Endothelial cell of umbilical vein (primary cell): ENCODE measurements around the gene UROC1. TPM values are rescaled to one million over a fixed set of nuclear protein-coding genes. Genes with fewer than 3 reads are reported as not detected.

Experiments used
- BruUV-seq: library from RNA; stranded (reverse); fragments of 400-500 nt; replicated peaks from 2 replicates; lab custom pipeline; 2021; lab: Mats Ljungman, UMichigan
- CTCF ChIA-PET: fragments of 300-600, 350-600 bp; sonication (Branson Sonifier 250); formaldehyde crosslinking; loops from one replicate; lab custom pipeline; 2021; ENCODE audit warnings: antibody characterized with exemption, inconsistent platforms; lab: Charles Lee
- POLR2A ChIA-PET: fragments of 300-600, 350-600 bp; sonication (Branson Sonifier 250); formaldehyde crosslinking; loops from one replicate; lab custom pipeline; 2021; ENCODE audit warnings: antibody characterized with exemption, inconsistent platforms; lab: Charles Lee
- DNase-seq: peaks from one replicate; pipeline ENCODE4 v3.0.0-alpha.2; 2011; ENCODE audit warnings: low read depth, low spot score
- FAIRE-seq: peaks from 2 replicates; lab custom pipeline; 2011; peaks lifted over from hg19 to GRCh38; lab: Jason Lieb, UNC
- H2AFZ ChIP-seq: 2 replicates; pipeline ENCODE4 v1.6.0; 2012; ENCODE audit warnings: low read depth, low read length, control low read depth, inconsistent platforms
- H3K27ac ChIP-seq: 2 replicates; pipeline ENCODE4 v1.5.1; 2011; ENCODE audit warnings: low read depth, mild to moderate bottlenecking, control low read depth, low read length, moderate library complexity; ENCODE audit not compliant: insufficient read depth
- H3K27me3 ChIP-seq, 2 experiments: 2 replicates each; pipeline versions ENCODE4 v1.6.0 to v1.6.1; 2011; ENCODE audit warnings: low read length in 2 of 2, mixed read lengths in 1 of 2; ENCODE audit not compliant: control insufficient read depth in 2 of 2, insufficient read depth in 2 of 2
- H3K36me3 ChIP-seq, 2 experiments: 2 replicates in 1 of 2; 3 replicates in 1 of 2; pipeline ENCODE4 v1.5.1; 2011; ENCODE audit warnings: low read length in 2 of 2, mild to moderate bottlenecking in 1 of 2, moderate library complexity in 1 of 2; ENCODE audit not compliant: control insufficient read depth in 2 of 2, insufficient read depth in 2 of 2; ENCODE audit errors: extremely low read depth in 1 of 2
- H3K4me1 ChIP-seq: 3 replicates; pipeline ENCODE4 v1.5.1; 2011; ENCODE audit warnings: mild to moderate bottlenecking, low read length; ENCODE audit not compliant: control insufficient read depth, insufficient read depth; ENCODE audit errors: extremely low read depth
- H3K4me2 ChIP-seq: 2 replicates; pipeline ENCODE4 v1.6.1; 2011; ENCODE audit warnings: low read length, control low read depth, mixed read lengths; ENCODE audit not compliant: insufficient read depth
- H3K4me3 ChIP-seq, 3 experiments: fragments of 200-600 bp in 1 of 3; sonication (generic), shearing (Covaris generic) in 1 of 3; replicated peaks in 1 of 3; 2 replicates each; pipeline ENCODE4 v1.5.1; 2011 to 2016; ENCODE audit warnings: control low read depth in 3 of 3, low read length in 3 of 3, mild to moderate bottlenecking in 2 of 3, inconsistent platforms in 1 of 3, low read depth in 1 of 3, moderate library complexity in 1 of 3; ENCODE audit not compliant: insufficient read depth in 1 of 3
- H3K79me2 ChIP-seq: 2 replicates; pipeline ENCODE4 v1.6.0; 2012; ENCODE audit warnings: low read length, inconsistent platforms; ENCODE audit not compliant: control insufficient read depth, insufficient read depth
- H3K9ac ChIP-seq: replicated peaks from 2 replicates; pipeline ENCODE3; 2011; ENCODE audit warnings: low read length, control low read depth; ENCODE audit not compliant: insufficient read depth; ENCODE audit errors: extremely low read depth
- H3K9me1 ChIP-seq: replicated peaks from 3 replicates; pipeline ENCODE4 v1.6.0; 2011; ENCODE audit warnings: mild to moderate bottlenecking, low read length; ENCODE audit not compliant: control insufficient read depth, insufficient read depth; ENCODE audit errors: extremely low read depth
- H3K9me3 ChIP-seq: replicated peaks from 2 replicates; pipeline ENCODE4 v1.5.1; 2012; ENCODE audit warnings: low read length, inconsistent platforms; ENCODE audit not compliant: control insufficient read depth, insufficient read depth
- H4K20me1 ChIP-seq: replicated peaks from 2 replicates; pipeline ENCODE3; 2011; ENCODE audit warnings: mild to moderate bottlenecking, low read length; ENCODE audit not compliant: control insufficient read depth, insufficient read depth; ENCODE audit errors: extremely low read depth
- FOS ChIP-seq: IDR thresholded peaks from 2 replicates; pipeline ENCODE4 v1.6.1; 2011; ENCODE audit warnings: mild to moderate bottlenecking, low read length, moderate library complexity, borderline replicate concordance; ENCODE audit not compliant: insufficient read depth
- GATA2 ChIP-seq: IDR thresholded peaks from 2 replicates; pipeline ENCODE4 v1.7.0; 2011; ENCODE audit warnings: low read depth, mild to moderate bottlenecking, moderate library complexity, mixed read lengths, low read length; ENCODE audit not compliant: insufficient read length, insufficient read depth
- JUN ChIP-seq: IDR thresholded peaks from 2 replicates; pipeline ENCODE4 v1.6.1; 2011; ENCODE audit warnings: borderline replicate concordance, low read depth; ENCODE audit not compliant: insufficient read length, insufficient read depth
- MYC ChIP-seq: IDR thresholded peaks from one replicate; pipeline ENCODE4 v1.6.1; 2011; ENCODE audit warnings: mild to moderate bottlenecking, low read depth, low read length
- POLR2A ChIP-seq: IDR thresholded peaks from 2 replicates; pipeline ENCODE4 v1.6.1; 2012; ENCODE audit warnings: low read depth, mild to moderate bottlenecking, control low read depth, low read length
- POLR2AphosphoS5 ChIP-seq: IDR thresholded peaks from 2 replicates; pipeline ENCODE4 v1.6.1; 2012; ENCODE audit warnings: low read depth, mild to moderate bottlenecking, control low read depth, low read length, moderate library complexity; ENCODE audit not compliant: insufficient read depth
- dilution Hi-C: fragments of 300-500 bp; cut with MboI; formaldehyde crosslinking; loops from one replicate; pipeline ENCODE4 v1.15.0; 2019; ENCODE audit warnings: low sequenced_read_pairs; ENCODE audit not compliant: extremely low pct_ligation_motif_present
- intact Hi-C: fragments of 100-400 bp; cut with micrococcal nuclease; formaldehyde crosslinking; loops from one replicate; pipeline ENCODE4 v1.10.0; 2022
- polyA plus RNA-seq, 4 experiments: library from polyadenylated mRNA; depleted of rRNA in 3 of 4; stranded (reverse) in 3 of 4; unstranded in 1 of 4; fragments of >200 nt; gene quantifications; 2 replicates each; pipeline versions ENCODE4 v1.2.1 to v1.2.3, GENCODE V29; 2011 to 2012; ENCODE audit warnings: missing spikeins in 1 of 4
- total RNA-seq: library from RNA; stranded (reverse); gene quantifications from 2 replicates; pipeline ENCODE4 v1.2.3, GENCODE V29; 2021
- TF ChIP-seq, protein P1 (sequence below): IDR thresholded peaks from 2 replicates; pipeline ENCODE4 v1.6.1; 2011; ENCODE audit not compliant: insufficient read depth, insufficient read length
- TF ChIP-seq, protein P2 (sequence below), 2 donors: IDR thresholded peaks; 1 replicate in 1 of 2; 2 replicates in 1 of 2; pipeline ENCODE4 v1.5.1; 2011; ENCODE audit warnings: low read length in 2 of 2, mild to moderate bottlenecking in 2 of 2, moderate library complexity in 2 of 2, control low read depth in 1 of 2, inconsistent platforms in 1 of 2, low read depth in 1 of 2; ENCODE audit not compliant: insufficient read depth in 1 of 2; ENCODE audit errors: extremely low read depth in 1 of 2

UROC1 gene
- total and polyA plus RNA-seq, 2 donors (not counting 3 experiments of a cell fraction or from before 2014, with no cell fraction given): not detected

DNA sequence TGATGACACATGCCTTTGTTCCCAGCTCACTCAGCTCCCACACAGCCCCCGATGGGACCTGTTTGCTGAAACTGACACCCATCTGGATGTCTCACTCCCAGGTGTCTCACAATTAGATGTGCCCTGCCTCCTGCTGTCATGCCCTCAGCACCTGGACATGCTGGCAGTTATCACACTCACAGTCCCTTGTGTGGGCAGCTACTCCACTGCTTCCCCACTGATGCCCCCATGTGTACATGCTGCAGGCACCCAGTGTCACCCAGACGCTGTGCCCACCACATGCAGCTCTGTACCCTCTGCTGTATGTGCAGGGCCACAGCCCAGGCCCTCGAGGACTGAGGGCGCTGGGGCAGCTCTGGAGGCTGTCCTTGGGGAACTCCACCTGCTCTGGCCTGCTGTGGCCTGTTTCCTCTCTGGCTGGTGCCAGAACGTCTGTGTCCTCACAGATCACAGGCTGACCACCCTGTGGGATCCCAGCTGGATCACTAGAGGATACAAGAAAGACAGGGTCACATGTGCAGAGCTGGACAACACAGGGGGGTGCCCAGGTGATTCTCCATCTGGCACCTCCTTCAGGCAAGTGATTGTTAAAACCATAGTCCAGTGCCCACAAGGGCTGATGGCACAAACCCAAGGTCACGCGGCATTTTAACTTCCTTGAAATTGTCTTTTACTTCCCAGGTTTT lies 27.2 kb upstream of the UROC1 start:
- no peak for TF ChIP-seq MYC
- Histone ChIP-seq H3K9me3 (no peaks in the 10 kb centered on the region), H3K9me1 (no peaks in the 10 kb centered on the region), H3K9ac (no peak overlapping the region), H3K4me1 (peaks cover 3% of the 10 kb centered on the region), H3K36me3 (no peaks in the 10 kb centered on the region), H3K4me3 (no peak overlapping the region), H3K4me2 (no peak overlapping the region), H3K27ac (no peak overlapping the region), H3K79me2 (no peaks in the 10 kb centered on the region), H3K27me3 (peaks cover 0 to 2% of the 10 kb centered on the region in 2 experiments), H4K20me1 (no peaks in the 10 kb centered on the region), H2AFZ (no peak overlapping the region)
- no TSS peak for BruUV-seq
- intact Hi-C loops: no loop called here
- FAIRE-seq (no peak), DNase-seq (no peak)
- ChIA-PET CTCF (interaction anchor here (1.2 to 1.3 kb wide), 2 partner anchors 22 kb away, joined by 3 to 4 read pairs; no protein-coding TSS in a partner anchor), POLR2A (no interaction called here)
- dilution Hi-C loops: no loop called here

DNA sequence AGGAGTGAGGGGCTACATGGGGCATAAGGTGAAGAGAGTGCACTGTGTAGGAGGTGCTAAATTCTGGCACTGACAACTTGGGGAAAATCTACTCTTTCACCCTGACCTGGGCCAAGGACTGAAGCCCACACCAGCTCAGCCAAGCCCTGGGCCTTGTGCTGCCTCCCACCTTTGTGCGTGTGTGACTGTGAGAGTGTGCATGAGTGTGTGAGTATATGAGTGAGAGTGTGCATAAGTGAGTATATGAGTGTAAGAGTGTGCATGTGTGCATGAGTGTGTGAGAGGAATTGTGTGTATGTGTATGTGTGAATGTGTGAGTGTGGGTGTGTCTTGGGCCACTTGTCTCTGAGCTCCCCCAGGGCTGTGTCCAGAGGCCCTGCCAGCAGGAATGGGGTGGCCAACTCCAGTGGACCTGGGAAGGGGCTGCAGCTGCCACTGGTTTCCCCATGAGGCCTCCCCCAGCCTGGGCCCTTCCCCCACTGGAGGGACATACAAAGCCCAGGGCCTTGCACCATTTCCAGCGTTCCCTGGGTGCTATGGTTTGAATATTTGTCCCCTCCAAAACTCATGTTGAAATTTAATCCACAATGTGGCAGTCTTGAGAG lies 26.0 kb upstream of the UROC1 start:
- H3K9ac ChIP-seq: no peak overlapping the region
- no peak overlapping the region for H3K27ac ChIP-seq
- peaks cover 3% of the 10 kb centered on the region for H3K4me1 ChIP-seq
- no peak for FAIRE-seq
- no peaks in the 10 kb centered on the region for H3K36me3 ChIP-seq
- POLR2A ChIA-PET: interaction anchor here (0.6 kb wide), 1 partner anchor 94 kb away, joined by 3 read pairs; no protein-coding TSS in a partner anchor
- BruUV-seq: no TSS peak
- dilution Hi-C loops: no loop called here
- no peak for TF ChIP-seq GATA2
- no peak for TF ChIP-seq MYC
- no peak for TF ChIP-seq FOS
- TF ChIP-seq, protein P1, sequence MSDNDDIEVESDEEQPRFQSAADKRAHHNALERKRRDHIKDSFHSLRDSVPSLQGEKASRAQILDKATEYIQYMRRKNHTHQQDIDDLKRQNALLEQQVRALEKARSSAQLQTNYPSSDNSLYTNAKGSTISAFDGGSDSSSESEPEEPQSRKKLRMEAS: no peak
- TF ChIP-seq, protein P2, sequence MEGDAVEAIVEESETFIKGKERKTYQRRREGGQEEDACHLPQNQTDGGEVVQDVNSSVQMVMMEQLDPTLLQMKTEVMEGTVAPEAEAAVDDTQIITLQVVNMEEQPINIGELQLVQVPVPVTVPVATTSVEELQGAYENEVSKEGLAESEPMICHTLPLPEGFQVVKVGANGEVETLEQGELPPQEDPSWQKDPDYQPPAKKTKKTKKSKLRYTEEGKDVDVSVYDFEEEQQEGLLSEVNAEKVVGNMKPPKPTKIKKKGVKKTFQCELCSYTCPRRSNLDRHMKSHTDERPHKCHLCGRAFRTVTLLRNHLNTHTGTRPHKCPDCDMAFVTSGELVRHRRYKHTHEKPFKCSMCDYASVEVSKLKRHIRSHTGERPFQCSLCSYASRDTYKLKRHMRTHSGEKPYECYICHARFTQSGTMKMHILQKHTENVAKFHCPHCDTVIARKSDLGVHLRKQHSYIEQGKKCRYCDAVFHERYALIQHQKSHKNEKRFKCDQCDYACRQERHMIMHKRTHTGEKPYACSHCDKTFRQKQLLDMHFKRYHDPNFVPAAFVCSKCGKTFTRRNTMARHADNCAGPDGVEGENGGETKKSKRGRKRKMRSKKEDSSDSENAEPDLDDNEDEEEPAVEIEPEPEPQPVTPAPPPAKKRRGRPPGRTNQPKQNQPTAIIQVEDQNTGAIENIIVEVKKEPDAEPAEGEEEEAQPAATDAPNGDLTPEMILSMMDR (IDR thresholded peaks at IDR 0.05; ENCODE audit: extremely low read depth in 1 of 2, insufficient read depth in 1 of 2, low read depth in 1 of 2, low read length in 2 of 2): no peak
- no peak for TF ChIP-seq JUN
- no peak for TF ChIP-seq POLR2AphosphoS5
- TF ChIP-seq POLR2A: no peak
- H3K9me3 ChIP-seq: no peaks in the 10 kb centered on the region
- CTCF ChIA-PET: interaction anchor here (1.3 to 1.4 kb wide), 2 partner anchors 15 to 20 kb away, joined by 3 to 4 read pairs; partner anchors contain the start of gene C3orf22
- no peak overlapping the region for H3K4me3 ChIP-seq
- no peak overlapping the region for H3K4me2 ChIP-seq
- H4K20me1 ChIP-seq: no peaks in the 10 kb centered on the region
- no peaks in the 10 kb centered on the region for H3K9me1 ChIP-seq
- intact Hi-C loops: no loop called here
- no peak for DNase-seq
- H3K27me3 ChIP-seq: no peaks in the 10 kb centered on the region
- no peaks in the 10 kb centered on the region for H3K79me2 ChIP-seq
- no peak overlapping the region for H2AFZ ChIP-seq
